Activated T-cell treated with anti-CD3 and anti-CD28 coated beads for 4 hours (primary cell): ENCODE results near the gene ATAD3C.
"Not testable (repeated sequence)": the region's sequence is repeated elsewhere in the genome, so short reads cannot be mapped to it uniquely, and the experiment has no call there.

Experiments
- DNase-seq: peaks from one replicate; pipeline ENCODE4 v3.0.0-alpha.2; 2020

ATAD3C gene

DNA sequence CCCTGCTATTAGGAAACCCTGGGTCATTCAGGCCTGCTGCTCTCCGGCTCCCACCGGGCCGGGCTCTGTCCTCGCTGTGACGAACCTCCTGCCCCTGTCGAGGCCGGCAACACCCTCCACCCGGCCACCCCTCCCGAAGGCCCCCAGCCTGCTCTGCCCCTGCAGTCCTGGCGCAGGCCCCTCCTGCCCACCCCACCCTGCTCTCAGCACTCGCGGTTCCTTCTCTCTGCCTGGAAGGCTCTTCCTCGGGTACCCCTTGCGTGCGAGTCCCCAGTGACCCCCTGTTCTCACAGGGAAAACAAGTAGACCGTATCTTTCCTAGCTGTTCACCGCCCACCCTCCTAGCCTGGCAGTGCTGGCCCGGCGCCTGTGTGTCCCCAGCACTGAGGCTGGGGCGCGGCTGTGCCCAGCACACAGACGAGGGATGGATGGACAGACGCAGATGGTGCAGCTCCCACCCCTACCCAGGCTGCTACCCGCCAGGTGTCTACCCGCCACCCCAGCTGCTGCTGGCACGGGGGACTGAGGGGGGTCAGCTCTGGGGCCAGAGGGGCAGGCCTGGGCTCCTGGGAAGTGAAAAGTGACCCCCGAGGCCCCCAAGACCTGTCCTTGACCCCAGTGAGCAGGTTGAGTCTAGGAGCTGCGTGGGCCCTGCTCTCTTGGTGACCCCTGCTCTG lies 17.1 kb upstream of the ATAD3C start:
- DNase-seq, result no peak

- no peak for DNase-seq
Observed at GRCh38 chr1:1432951-1433803, 16.3 kb upstream of the ATAD3C start.

- peak; percentile 23 for DNase-seq
Observed at GRCh38 chr1:1433804-1434130, 15.7 kb upstream of the ATAD3C start.

GRCh38 chr1:1434131-1434823 lies 15.2 kb upstream of the ATAD3C start:
- DNase-seq, result no peak

- DNase-seq, result no peak
Observed at GRCh38 chr1:1434824-1435105, 14.7 kb upstream of the ATAD3C start.

- DNase-seq, result peak; percentile 50
Observed at GRCh38 chr1:1435106-1435903, 14.2 kb upstream of the ATAD3C start, which contains the start of gene VWA1. TSS of gene VWA1 (plus strand) at chr1:1435690. CDS start at chr1:1435749, 59 bp downstream.

- no peak for DNase-seq
Observed at GRCh38 chr1:1435911-1436629, 13.4 kb upstream of the ATAD3C start.

DNA sequence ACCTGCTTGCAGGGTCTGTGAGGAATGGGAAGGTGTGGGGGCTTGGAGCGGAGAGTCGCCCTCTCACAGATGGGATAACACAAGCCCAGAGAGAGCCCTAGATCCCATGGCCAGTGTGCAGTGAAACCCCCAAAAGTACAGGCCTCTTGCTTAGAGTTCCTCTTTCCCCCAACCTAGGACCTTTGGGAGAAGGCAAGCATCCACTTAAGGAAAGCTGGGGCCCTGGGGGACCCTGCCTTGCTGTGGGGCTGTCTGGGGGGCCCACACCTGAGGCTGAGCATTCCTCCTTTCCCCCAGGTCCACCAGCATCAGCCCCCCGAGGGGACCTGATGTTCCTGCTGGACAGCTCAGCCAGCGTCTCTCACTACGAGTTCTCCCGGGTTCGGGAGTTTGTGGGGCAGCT lies 12.9 kb upstream of the ATAD3C start:
- no peak for DNase-seq

DNA sequence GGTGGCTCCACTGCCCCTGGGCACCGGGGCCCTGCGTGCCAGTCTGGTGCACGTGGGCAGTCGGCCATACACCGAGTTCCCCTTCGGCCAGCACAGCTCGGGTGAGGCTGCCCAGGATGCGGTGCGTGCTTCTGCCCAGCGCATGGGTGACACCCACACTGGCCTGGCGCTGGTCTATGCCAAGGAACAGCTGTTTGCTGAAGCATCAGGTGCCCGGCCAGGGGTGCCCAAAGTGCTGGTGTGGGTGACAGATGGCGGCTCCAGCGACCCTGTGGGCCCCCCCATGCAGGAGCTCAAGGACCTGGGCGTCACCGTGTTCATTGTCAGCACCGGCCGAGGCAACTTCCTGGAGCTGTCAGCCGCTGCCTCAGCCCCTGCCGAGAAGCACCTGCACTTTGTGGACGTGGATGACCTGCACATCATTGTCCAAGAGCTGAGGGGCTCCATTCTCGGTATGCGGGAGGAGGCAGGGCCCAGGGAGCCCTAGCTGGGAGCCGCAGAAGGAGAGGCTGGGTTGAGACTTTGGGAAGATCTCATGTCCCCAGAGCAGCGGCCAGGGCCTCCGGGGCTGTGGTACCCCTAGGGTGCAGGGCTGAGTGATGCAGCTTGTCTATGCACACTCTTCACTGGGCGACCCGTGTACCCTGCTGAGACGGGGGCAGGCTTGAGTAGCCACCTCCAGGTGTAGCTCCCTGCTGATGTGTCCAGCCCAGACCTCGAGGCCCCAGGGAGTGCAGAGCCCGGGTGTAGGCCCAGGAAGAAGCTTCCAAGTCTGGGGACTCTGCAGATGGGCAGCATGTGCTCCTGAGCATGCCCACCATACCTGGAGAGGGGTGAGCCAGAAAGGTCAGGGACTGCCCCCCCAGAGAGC lies 12.2 kb upstream of the ATAD3C start:
- no peak for DNase-seq

- no peak for DNase-seq
Observed at GRCh38 chr1:1437904-1438376, 11.5 kb upstream of the ATAD3C start.

GRCh38 chr1:1438531-1439381 lies 10.7 kb upstream of the ATAD3C start:
- no peak for DNase-seq

DNA sequence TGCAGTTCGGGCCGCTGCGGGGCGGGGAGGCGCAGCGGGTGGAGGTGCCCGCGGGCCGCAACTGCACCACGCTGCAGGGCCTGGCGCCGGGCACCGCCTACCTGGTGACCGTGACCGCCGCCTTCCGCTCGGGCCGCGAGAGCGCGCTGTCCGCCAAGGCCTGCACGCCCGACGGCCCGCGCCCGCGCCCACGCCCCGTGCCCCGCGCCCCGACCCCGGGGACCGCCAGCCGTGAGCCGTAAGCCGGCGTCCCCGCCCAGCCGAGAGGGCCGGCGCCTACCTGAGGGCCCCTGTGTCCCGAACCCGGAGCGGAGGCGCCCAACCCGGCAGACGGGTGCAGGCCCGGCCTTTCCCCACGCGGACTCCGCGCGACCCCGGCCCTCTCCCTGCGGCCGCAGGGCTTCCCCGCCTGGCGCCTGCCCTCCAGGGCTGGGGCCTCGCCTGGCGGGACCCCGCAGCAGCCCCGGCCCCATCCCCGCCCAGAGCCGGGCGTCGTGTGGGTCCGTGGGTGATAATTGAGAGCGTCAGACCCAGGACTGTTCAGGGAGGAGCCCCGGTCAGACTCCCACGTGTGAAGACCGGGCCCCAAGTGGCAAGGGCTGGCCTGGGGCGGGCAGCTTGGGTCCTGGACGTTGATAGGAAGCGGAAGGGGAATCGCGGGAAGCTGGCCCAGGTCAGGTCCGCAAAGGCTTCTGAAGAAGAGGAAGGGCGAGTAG lies 9.8 kb upstream of the ATAD3C start:
- no peak for DNase-seq

DNA sequence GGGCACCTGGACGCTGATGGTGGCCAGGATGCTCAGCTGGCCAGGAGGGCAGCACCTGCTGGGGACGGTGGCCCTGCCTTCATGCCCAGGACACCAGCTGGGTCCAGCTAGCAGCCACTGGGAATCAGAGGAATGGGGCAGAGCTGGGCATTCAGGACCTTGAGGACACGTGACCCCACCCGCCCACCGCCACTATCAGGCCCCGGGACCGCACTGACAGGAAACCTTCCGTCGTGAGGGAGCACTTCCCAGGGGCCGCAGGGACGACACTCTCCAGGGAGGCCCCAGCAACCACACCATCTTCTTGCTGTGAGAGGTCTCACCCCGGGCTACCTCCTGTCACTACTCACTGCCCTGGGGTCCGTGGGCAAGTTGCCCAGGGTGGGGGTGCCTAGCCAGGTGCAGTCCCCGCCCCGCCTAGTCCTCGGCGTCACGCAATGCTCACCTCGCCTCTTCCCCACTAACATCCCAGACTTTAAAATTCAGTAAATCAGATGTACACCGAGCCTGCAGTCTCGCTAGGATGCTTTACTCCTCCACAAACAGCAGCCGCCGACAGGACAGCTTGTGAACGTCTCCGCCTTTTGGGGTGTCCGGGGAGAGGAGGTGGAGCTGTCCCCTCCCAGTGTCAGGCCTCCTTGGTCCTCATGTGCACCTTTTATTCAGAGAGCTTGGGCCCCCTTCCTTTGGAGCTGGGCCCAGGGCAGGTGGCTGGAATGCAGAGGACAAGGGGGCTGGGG lies 9.1 kb upstream of the ATAD3C start:
- no peak for DNase-seq

GRCh38 chr1:1441002-1441888 lies 8.2 kb upstream of the ATAD3C start:
- peak; percentile 50 for DNase-seq

GRCh38 chr1:1442069-1442770 lies 7.3 kb upstream of the ATAD3C start:
- DNase-seq, result no peak

DNA sequence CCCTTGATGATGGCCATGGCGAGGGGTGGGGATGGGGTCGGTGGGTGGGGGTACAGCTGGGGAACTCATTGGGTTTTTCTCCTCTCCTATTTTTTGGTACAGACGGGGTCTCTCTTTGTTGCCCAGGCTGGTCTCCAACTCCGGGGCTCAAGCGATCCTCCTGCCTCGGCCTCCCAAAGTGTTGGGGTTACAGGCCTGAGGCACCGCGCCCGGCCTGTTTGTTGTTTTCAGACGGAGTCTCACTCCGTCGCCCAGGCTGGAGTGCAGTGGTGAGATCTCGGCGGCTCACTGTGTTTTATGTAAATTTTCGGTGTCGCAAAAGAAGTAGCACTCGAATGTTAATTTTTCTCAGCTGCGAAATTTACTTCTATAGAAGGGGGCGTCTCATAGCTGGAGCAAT lies 2.9 kb upstream of the ATAD3C start:
- not testable (repeated sequence) for DNase-seq

DNA sequence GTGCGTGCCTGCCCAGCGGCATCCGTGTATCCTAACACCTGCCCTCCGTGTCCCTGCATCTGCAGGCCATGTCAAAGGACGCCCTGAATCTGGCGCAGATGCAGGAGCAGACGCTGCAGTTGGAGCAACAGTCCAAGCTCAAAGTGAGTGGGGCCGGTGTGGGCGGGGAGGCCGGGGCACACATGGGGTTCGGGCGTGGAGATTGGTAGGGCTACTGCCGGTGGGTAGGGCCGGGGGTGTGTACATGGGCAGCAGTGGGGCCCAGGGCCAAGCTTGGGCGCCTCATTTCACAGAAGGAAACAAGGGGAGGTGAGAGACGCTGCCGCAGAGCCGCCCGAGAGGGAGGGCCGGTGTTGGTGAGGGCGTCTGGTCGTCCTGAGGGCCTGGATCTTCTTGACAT lies 1.1 kb downstream of the ATAD3C start:
- not testable (repeated sequence) for DNase-seq
